CD14-positive monocyte (primary cell): ENCODE data around the gene CCDC107. TPM values are rescaled to one million over a fixed set of nuclear protein-coding genes. Genes with fewer than 3 reads are reported as not detected.

Experiments
- DNase-seq, 3 donors: peaks; one replicate each; pipeline ENCODE4 v3.0.0-alpha.2; 2011 to 2022
- H2AFZ ChIP-seq: 2 replicates; pipeline ENCODE4 v1.6.0; 2012; ENCODE audit warnings: mild to moderate bottlenecking, low read depth, low read length, inconsistent platforms; ENCODE audit not compliant: insufficient read depth, poor library complexity, severe bottlenecking
- H3K27ac ChIP-seq, 2 donors: 1 replicate in 1 of 2; 2 replicates in 1 of 2; pipeline ENCODE4 v1.5.1; 2012 to 2013; ENCODE audit warnings: low read length in 2 of 2, control low read depth in 1 of 2, inconsistent platforms in 1 of 2, low read depth in 1 of 2, mild to moderate bottlenecking in 1 of 2
- H3K27me3 ChIP-seq, 2 donors: one replicate each; pipeline versions ENCODE4 v1.6.0 to v1.6.1; 2011 to 2013; ENCODE audit warnings: low read length in 2 of 2; ENCODE audit not compliant: control insufficient read depth in 2 of 2, insufficient read depth in 2 of 2
- H3K36me3 ChIP-seq, 2 donors: replicated peaks in 1 of 2; 1 replicate in 1 of 2; 2 replicates in 1 of 2; pipeline versions ENCODE4 v1.5.1 to v1.6.1; 2012 to 2013; ENCODE audit warnings: low read length in 2 of 2, control low read depth in 1 of 2, inconsistent platforms in 1 of 2, mild to moderate bottlenecking in 1 of 2; ENCODE audit not compliant: insufficient read depth in 2 of 2, control insufficient read depth in 1 of 2
- H3K4me1 ChIP-seq, 2 donors: 1 replicate in 1 of 2; 2 replicates in 1 of 2; pipeline versions ENCODE4 v1.5.1 to v1.6.1; 2012 to 2013; ENCODE audit warnings: low read length in 2 of 2, control low read depth in 1 of 2, inconsistent platforms in 1 of 2, mild to moderate bottlenecking in 1 of 2, moderate library complexity in 1 of 2; ENCODE audit not compliant: insufficient read depth in 2 of 2, control insufficient read depth in 1 of 2
- H3K4me2 ChIP-seq: replicated peaks from 2 replicates; pipeline ENCODE3; 2012; ENCODE audit warnings: low read length, moderate library complexity, mild to moderate bottlenecking; ENCODE audit not compliant: poor library complexity, severe bottlenecking; ENCODE audit errors: extremely low read depth
- H3K4me3 ChIP-seq, 3 experiments: fragments of 200-600 bp in 1 of 3; sonication (generic) in 1 of 3; replicated peaks in 1 of 3; 1 replicate in 2 of 3; 2 replicates in 1 of 3; pipeline ENCODE4 v1.5.1; 2011 to 2013; ENCODE audit warnings: low read length in 3 of 3, mild to moderate bottlenecking in 3 of 3, control low read depth in 2 of 3, low read depth in 2 of 3, inconsistent platforms in 1 of 3, moderate library complexity in 1 of 3
- H3K79me2 ChIP-seq: 2 replicates; pipeline ENCODE4 v1.6.0; 2012; ENCODE audit warnings: mild to moderate bottlenecking, control low read depth, inconsistent platforms, low read length, moderate library complexity; ENCODE audit not compliant: insufficient read depth
- H3K9ac ChIP-seq: 2 replicates; pipeline ENCODE4 v1.6.0; 2017; ENCODE audit warnings: low read length, mild to moderate bottlenecking; ENCODE audit not compliant: insufficient read depth, poor library complexity, severe bottlenecking
- H3K9me3 ChIP-seq, 2 donors: replicated peaks in 1 of 2; 1 replicate in 1 of 2; 2 replicates in 1 of 2; pipeline versions ENCODE4 v1.5.1 to v1.6.1; 2012 to 2013; ENCODE audit warnings: low read length in 2 of 2, control low read depth in 1 of 2; ENCODE audit not compliant: control insufficient read depth in 1 of 2, insufficient read depth in 1 of 2
- H4K20me1 ChIP-seq: 2 replicates; pipeline ENCODE4 v1.6.0; 2012; ENCODE audit warnings: mild to moderate bottlenecking, low read length, control low read depth, moderate library complexity; ENCODE audit not compliant: insufficient read depth
- H3K27ac Mint-ChIP-seq, 7 donors: one replicate each; pipeline ENCODE4 v1.8.0; 2020; ENCODE audit warnings: mild to moderate bottlenecking in 7 of 7, mixed read lengths in 7 of 7, moderate library complexity in 6 of 7, inconsistent platforms in 2 of 7
- H3K27me3 Mint-ChIP-seq, 3 donors: one replicate each; pipeline ENCODE4 v1.8.0; 2021 to 2022; ENCODE audit warnings: low read depth in 3 of 3, mild to moderate bottlenecking in 3 of 3, mixed read lengths in 3 of 3, moderate library complexity in 3 of 3, inconsistent platforms in 1 of 3
- H3K36me3 Mint-ChIP-seq, 2 donors: one replicate each; pipeline ENCODE4 v1.8.0; 2020; ENCODE audit warnings: mixed read lengths in 2 of 2, inconsistent platforms in 1 of 2, mild to moderate bottlenecking in 1 of 2
- H3K4me1 Mint-ChIP-seq: one replicate; pipeline ENCODE4 v1.8.0; 2020; ENCODE audit warnings: mild to moderate bottlenecking, mixed read lengths
- H3K4me3 Mint-ChIP-seq, 2 donors: one replicate each; pipeline ENCODE4 v1.8.0; 2020; ENCODE audit warnings: mild to moderate bottlenecking in 2 of 2, mixed read lengths in 2 of 2, moderate library complexity in 1 of 2
- H3K9me3 Mint-ChIP-seq, 7 donors: one replicate each; pipeline ENCODE4 v1.8.0; 2020 to 2022; ENCODE audit warnings: mixed read lengths in 7 of 7, mild to moderate bottlenecking in 6 of 7, moderate library complexity in 6 of 7, inconsistent platforms in 2 of 7
- WGBS: methylation state at CpG from one replicate; pipeline ENCODE4 v1.1.5; 2013; ENCODE audit warnings: missing lambda C conversion rate; ENCODE audit not compliant: insufficient coverage; 5-methylcytosine and 5-hydroxymethylcytosine counted together
- intact Hi-C, 2 donors: fragments of 100-400 bp; cut with micrococcal nuclease; formaldehyde crosslinking; loops; one replicate each; pipeline versions ENCODE4 v1.15.0 to v1.15.1; 2023
- polyA plus RNA-seq, 3 donors: library from polyadenylated mRNA; depleted of rRNA in 1 of 3; unstranded in 2 of 3; stranded (reverse) in 1 of 3; fragments of 300-500 nt in 2 of 3; fragments of >200 nt in 1 of 3; fragmentation: Illumina TruSeq in 2 of 3; gene quantifications; 1 replicate in 2 of 3; 2 replicates in 1 of 3; pipeline ENCODE4 v1.2.3, GENCODE V29; 2012 to 2021
- TF ChIP-seq, protein P1 (sequence below): fragments of 200-600 bp; IDR thresholded peaks from one replicate; pipeline ENCODE4 v1.8.0; 2022; ENCODE audit warnings: antibody characterized with exemption, mild to moderate bottlenecking

CCDC107 gene
- polyA plus RNA-seq, 3 donors, result 17.2 to 32.6 (median 23.2) TPM

DNA sequence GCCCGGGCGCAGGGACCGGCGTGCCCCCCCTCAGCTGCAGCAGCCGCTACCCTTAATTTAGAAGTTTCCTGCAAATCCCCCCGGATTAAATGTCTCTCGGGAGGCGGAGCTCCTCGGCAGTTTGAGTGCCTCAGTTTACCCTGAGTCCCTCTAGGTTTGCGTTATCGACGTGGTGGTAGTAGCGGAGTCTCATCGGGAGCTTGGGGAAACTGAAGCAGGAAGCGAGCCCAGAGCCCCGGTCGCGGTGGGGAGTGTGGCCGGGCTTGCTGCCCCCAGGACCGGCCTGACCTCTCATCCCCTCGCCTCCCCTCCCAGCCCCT lies 32.2 kb downstream of the CCDC107 start:
- Mint-ChIP-seq H3K4me1 (peaks cover 10% of the 10 kb centered on the region), H3K4me3 (peak overlapping the region; percentile 82 to 91), H3K9me3 (peaks cover 0 to 3% (median 0%) of the 10 kb centered on the region in 7 donors), H3K27ac (no peak overlapping the region), H3K27me3 (peaks cover 4 to 25% (median 6%) of the 10 kb centered on the region in 3 donors), H3K36me3 (no peaks in the 10 kb centered on the region)
- Histone ChIP-seq H3K27ac (no peak overlapping the region), H4K20me1 (no peaks in the 10 kb centered on the region), H3K4me2 (peak overlapping the region; percentile 90), H3K79me2 (no peaks in the 10 kb centered on the region), H3K36me3 (no peaks in the 10 kb centered on the region), H3K9ac (peak overlapping the region; percentile 75), H3K4me3 (peak overlapping the region; percentile 86 to 93 (median 90)), H3K4me1 (peaks cover 14 to 21% of the 10 kb centered on the region in 2 donors), H2AFZ (peak overlapping the region; percentile 94), H3K27me3 (peaks cover 0 to 15% of the 10 kb centered on the region in 2 donors), H3K9me3 (no peaks in the 10 kb centered on the region)
- intact Hi-C loops, result loop anchor here in 1 of 2 donors (10.0 kb wide), 1 partner anchor 45 kb away; no protein-coding TSS in a partner anchor
- TF ChIP-seq, protein P1, sequence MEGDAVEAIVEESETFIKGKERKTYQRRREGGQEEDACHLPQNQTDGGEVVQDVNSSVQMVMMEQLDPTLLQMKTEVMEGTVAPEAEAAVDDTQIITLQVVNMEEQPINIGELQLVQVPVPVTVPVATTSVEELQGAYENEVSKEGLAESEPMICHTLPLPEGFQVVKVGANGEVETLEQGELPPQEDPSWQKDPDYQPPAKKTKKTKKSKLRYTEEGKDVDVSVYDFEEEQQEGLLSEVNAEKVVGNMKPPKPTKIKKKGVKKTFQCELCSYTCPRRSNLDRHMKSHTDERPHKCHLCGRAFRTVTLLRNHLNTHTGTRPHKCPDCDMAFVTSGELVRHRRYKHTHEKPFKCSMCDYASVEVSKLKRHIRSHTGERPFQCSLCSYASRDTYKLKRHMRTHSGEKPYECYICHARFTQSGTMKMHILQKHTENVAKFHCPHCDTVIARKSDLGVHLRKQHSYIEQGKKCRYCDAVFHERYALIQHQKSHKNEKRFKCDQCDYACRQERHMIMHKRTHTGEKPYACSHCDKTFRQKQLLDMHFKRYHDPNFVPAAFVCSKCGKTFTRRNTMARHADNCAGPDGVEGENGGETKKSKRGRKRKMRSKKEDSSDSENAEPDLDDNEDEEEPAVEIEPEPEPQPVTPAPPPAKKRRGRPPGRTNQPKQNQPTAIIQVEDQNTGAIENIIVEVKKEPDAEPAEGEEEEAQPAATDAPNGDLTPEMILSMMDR, result no peak
- under 1% methylated on average over 21 of the region's 21 CpGs for WGBS
- peak in 1 of 3 donors; percentile 12 for DNase-seq

- Mint-ChIP-seq H3K4me1 (peaks cover 10% of the 10 kb centered on the region), H3K27me3 (peaks cover 4 to 25% (median 6%) of the 10 kb centered on the region in 3 donors), H3K4me3 (peak overlapping the region; percentile 88 to 91), H3K9me3 (peaks cover 0 to 3% (median 0%) of the 10 kb centered on the region in 7 donors), H3K27ac (peak overlapping the region in 4 of 7 donors; percentile 38 to 77 (median 51)), H3K36me3 (no peaks in the 10 kb centered on the region)
- WGBS, result under 1% methylated on average over 50 of the region's 61 CpGs
- Histone ChIP-seq H3K9me3 (no peaks in the 10 kb centered on the region), H3K4me3 (peak overlapping the region; percentile 86 to 93 (median 90)), H3K27me3 (peaks cover 0 to 15% of the 10 kb centered on the region in 2 donors), H3K4me2 (peak overlapping the region; percentile 90), H3K4me1 (peaks cover 14 to 21% of the 10 kb centered on the region in 2 donors), H3K27ac (peak overlapping the region in 1 of 2 donors; percentile 36), H3K79me2 (no peaks in the 10 kb centered on the region), H3K36me3 (peaks cover under 1 to 2% of the 10 kb centered on the region in 2 donors), H2AFZ (peak overlapping the region; percentile 94), H3K9ac (peak overlapping the region; percentile 75), H4K20me1 (peaks cover 3% of the 10 kb centered on the region)
- intact Hi-C loops, result loop anchor here in 1 of 2 donors (10.0 kb wide), 1 partner anchor 46 kb away; no protein-coding TSS in a partner anchor
- peak in 1 of 3 donors; percentile 9 for DNase-seq
- TF ChIP-seq, protein P1, result no peak
Measured at GRCh38 chr9:35690614-35691333, 32.7 kb downstream of the CCDC107 start.
